Measurements from ENCODE around the gene ELL2.

The ELL2 gene

GRCh38 chr5:95983080-95983479 is 21.4 kb upstream of the ELL2 start:
- DNase-seq (ENCODE audit: low read depth), result no peak

GRCh38 chr5:95976606-95977005 is 15.0 kb upstream of the ELL2 start:
- no peak for DNase-seq (ENCODE audit: low read depth)

GRCh38 chr5:95975703-95976102 is 14.1 kb upstream of the ELL2 start:
- DNase-seq (ENCODE audit: low read depth), result no peak

- DNase-seq (ENCODE audit: low read depth), result peak; percentile 94
Measured at GRCh38 chr5:95973793-95974325, 12.2 kb upstream of the ELL2 start.

GRCh38 chr5:95972196-95972595 is 10.5 kb upstream of the ELL2 start:
- DNase-seq (ENCODE audit: low read depth), result no peak

- DNase-seq (ENCODE audit: low read depth), result no peak
Measured at GRCh38 chr5:95970359-95970704, 8.7 kb upstream of the ELL2 start.

- no peak for DNase-seq (ENCODE audit: low read depth)
Measured at GRCh38 chr5:95969651-95970358, 8.2 kb upstream of the ELL2 start.

GRCh38 chr5:95969055-95969454 is 7.4 kb upstream of the ELL2 start:
- no peak for DNase-seq (ENCODE audit: low read depth)

- DNase-seq (ENCODE audit: low read depth), result no peak
Measured at GRCh38 chr5:95967236-95967635, 5.6 kb upstream of the ELL2 start.

- no peak for DNase-seq (ENCODE audit: low read depth)
Measured at GRCh38 chr5:95966005-95966404, 4.4 kb upstream of the ELL2 start.

GRCh38 chr5:95963650-95964410 is 2.2 kb upstream of the ELL2 start:
- no peak for DNase-seq (ENCODE audit: low read depth)

- DNase-seq (ENCODE audit: low read depth), result no peak
Measured at GRCh38 chr5:95962785-95963184, 1.1 kb upstream of the ELL2 start.

- DNase-seq (ENCODE audit: low read depth), result no peak
Measured at GRCh38 chr5:95962475-95962773, 773 bp upstream of the ELL2 start.

- DNase-seq (ENCODE audit: low read depth), result peak; percentile 37
Measured at GRCh38 chr5:95960667-95961616, 709 bp downstream of the ELL2 start.

GRCh38 chr5:95959888-95960666 is 1.6 kb downstream of the ELL2 start:
- no peak for DNase-seq (ENCODE audit: low read depth)

- DNase-seq (ENCODE audit: low read depth), result no peak
Measured at GRCh38 chr5:95959051-95959887, 2.4 kb downstream of the ELL2 start.

GRCh38 chr5:95958310-95959014 is 3.2 kb downstream of the ELL2 start:
- DNase-seq (ENCODE audit: low read depth), result no peak

GRCh38 chr5:95957561-95958203 is 4.0 kb downstream of the ELL2 start:
- no peak for DNase-seq (ENCODE audit: low read depth)

- DNase-seq (ENCODE audit: low read depth), result no peak
Measured at GRCh38 chr5:95956900-95957293, 4.8 kb downstream of the ELL2 start.

Data from CMK (cell line).